K562 (cell line): ENCODE data around the gene FAM204A. TPM values are rescaled to one million over a fixed set of nuclear protein-coding genes. Genes with fewer than 3 reads are reported as not detected.

Experiments
- ATAC-seq: fragments of 200-7000 bp; cut with Tn5 transposase; 3 replicates; pipeline ENCODE4 v1.9.1; 2020; ENCODE audit warnings: moderate library complexity
- BruUV-seq: library from RNA; stranded (reverse); fragments of 400-500 nt; replicated peaks from 2 replicates; lab custom pipeline; 2021; lab: Mats Ljungman, UMichigan
- CTCF ChIA-PET: fragments of 300-600 bp; formaldehyde crosslinking; extraction: SDS; loops from one replicate; lab custom pipeline; 2021; ENCODE audit warnings: low intra/inter-chr PET ratio; lab: Yijun Ruan, JAX
- POLR2A ChIA-PET: fragments of 300-600, 350-650 bp; sonication (Branson Sonifier 250); formaldehyde crosslinking; extraction: SDS; loops from one replicate; lab custom pipeline; 2021; ENCODE audit warnings: antibody characterized with exemption, inconsistent platforms; lab: Yijun Ruan, JAX
- DNase-seq, 4 experiments: peaks; one replicate each; pipeline versions ENCODE4 v3.0.0 to v3.0.0-alpha.2; 2011 to 2018; ENCODE audit warnings: low spot score in 3 of 4, mixed read lengths in 3 of 4; ENCODE audit errors: extremely low read depth in 1 of 4
- FAIRE-seq: peaks from 2 replicates; lab custom pipeline; 2011; peaks lifted over from hg19 to GRCh38; lab: Jason Lieb, UNC
- H2AFZ ChIP-seq: 2 replicates; pipeline ENCODE4 v1.6.0; 2011; ENCODE audit warnings: low read depth, low read length, control low read depth, inconsistent platforms
- H3K27ac ChIP-seq: fragments of 200-600 bp; 3 replicates; pipeline ENCODE4 v1.8.0; 2011; ENCODE audit warnings: low read depth, mild to moderate bottlenecking, control low read depth, inconsistent platforms, low read length, moderate library complexity, mixed read lengths; ENCODE audit errors: extremely low read depth
- H3K27me3 ChIP-seq, 2 experiments: fragments of 300-600 bp in 1 of 2; 2 replicates in 1 of 2; 3 replicates in 1 of 2; pipeline versions ENCODE4 v1.6.0 to v1.8.0; 2011; ENCODE audit warnings: inconsistent platforms in 2 of 2, low read length in 2 of 2, mild to moderate bottlenecking in 1 of 2, mixed read lengths in 1 of 2, moderate library complexity in 1 of 2; ENCODE audit not compliant: control insufficient read depth in 2 of 2, insufficient read depth in 2 of 2
- H3K36me3 ChIP-seq: fragments of 300-600 bp; 3 replicates; pipeline ENCODE4 v1.8.0; 2011; ENCODE audit warnings: mild to moderate bottlenecking, low read length, inconsistent platforms; ENCODE audit not compliant: control insufficient read depth, insufficient read depth
- H3K4me1 ChIP-seq, 2 experiments: fragments of 200-600 bp in 1 of 2; replicated peaks in 1 of 2; 2 replicates in 1 of 2; 3 replicates in 1 of 2; pipeline versions ENCODE4 v1.5.1 to v1.8.0; 2011; ENCODE audit warnings: inconsistent platforms in 2 of 2, low read length in 2 of 2, mild to moderate bottlenecking in 1 of 2, mixed read lengths in 1 of 2, moderate library complexity in 1 of 2; ENCODE audit not compliant: control insufficient read depth in 2 of 2, insufficient read depth in 2 of 2
- H3K4me2 ChIP-seq: 2 replicates; pipeline ENCODE4 v1.6.1; 2011; ENCODE audit warnings: low read length, control low read depth, inconsistent platforms, mixed read lengths; ENCODE audit not compliant: insufficient read depth
- H3K4me3 ChIP-seq: fragments of 200-600 bp; sonication (generic), shearing (Covaris generic); 2 replicates; pipeline ENCODE4 v1.5.1; 2016; ENCODE audit warnings: control low read depth, inconsistent platforms
- H3K79me2 ChIP-seq: fragments of 200-600 bp; 3 replicates; pipeline ENCODE4 v1.8.0; 2011; ENCODE audit warnings: low read length, inconsistent platforms; ENCODE audit not compliant: control insufficient read depth, insufficient read depth
- H3K9ac ChIP-seq, 2 experiments: 2 replicates each; pipeline versions ENCODE4 v1.6.0 to v1.6.1; 2011; ENCODE audit warnings: low read depth in 2 of 2, low read length in 2 of 2, control low read depth in 1 of 2, inconsistent platforms in 1 of 2, mild to moderate bottlenecking in 1 of 2, mixed read lengths in 1 of 2; ENCODE audit not compliant: insufficient read depth in 1 of 2
- H3K9me1 ChIP-seq: one replicate; pipeline ENCODE4 v1.6.0; 2011; ENCODE audit warnings: inconsistent platforms, mild to moderate bottlenecking, low read length, moderate library complexity; ENCODE audit not compliant: control insufficient read depth, insufficient read depth
- H3K9me3 ChIP-seq: replicated peaks from 2 replicates; pipeline ENCODE4 v1.5.1; 2011; ENCODE audit warnings: low read depth, low read length, inconsistent platforms; ENCODE audit not compliant: control insufficient read depth, insufficient read depth
- H4K20me1 ChIP-seq: replicated peaks from 2 replicates; pipeline ENCODE4 v1.6.1; 2011; ENCODE audit warnings: low read length, inconsistent platforms, mixed read lengths; ENCODE audit not compliant: control insufficient read depth, insufficient read depth
- EGR1 ChIP-seq: fragments of 450-650 bp; conservative IDR thresholded peaks from 2 replicates; pipeline ENCODE4 v1.6.1; 2017; ENCODE audit warnings: mild to moderate bottlenecking
- MITF ChIP-seq: IDR thresholded peaks from 2 replicates; pipeline ENCODE4 v1.6.1; 2014; ENCODE audit warnings: antibody characterized with exemption
- MYC ChIP-seq, 2 experiments: fragments of 250-450 bp in 1 of 2; sonication (Bioruptor Pico) in 1 of 2; IDR thresholded peaks; 2 replicates each; pipeline versions ENCODE4 v1.5.1 to v1.6.1; 2012 to 2021; ENCODE audit warnings: low read depth in 2 of 2, borderline replicate concordance in 1 of 2, improper control_type of control experiment in 1 of 2, low read length in 1 of 2, mild to moderate bottlenecking in 1 of 2, moderate library complexity in 1 of 2
- POLR3A ChIP-seq: IDR thresholded peaks from 2 replicates; pipeline ENCODE4 v1.6.1; 2011; ENCODE audit warnings: borderline replicate concordance, mild to moderate bottlenecking, moderate library complexity; ENCODE audit not compliant: insufficient read length, insufficient read depth; ENCODE audit errors: extremely low read depth
- TARDBP ChIP-seq: fragments of 450-650 bp; IDR thresholded peaks from 2 replicates; pipeline ENCODE4 v1.6.1; 2016
- ZC3H11A ChIP-seq: IDR thresholded peaks from 2 replicates; pipeline ENCODE4 v1.6.1; 2012; ENCODE audit warnings: low read depth, low read length, improper control_type of control experiment
- WGBS: fragments of 100-300 bp; shearing (Covaris generic); methylation state at CpG from one replicate; pipeline ENCODE4 v1.1.6; 2016; ENCODE audit warnings: low coverage, mixed read lengths; ENCODE audit not compliant: insufficient coverage; ENCODE audit errors: missing lambda C conversion rate; 5-methylcytosine and 5-hydroxymethylcytosine counted together
- in situ Hi-C: fragments of 300-500 bp; cut with MboI; formaldehyde crosslinking; loops from 4 replicates; pipeline ENCODE4 v1.15.0; 2018; ENCODE audit warnings: inconsistent platforms, mixed read lengths
- intact Hi-C: fragments of 100-400 bp; cut with micrococcal nuclease; formaldehyde crosslinking; loops from 2 replicates; pipeline ENCODE4 v1.14.2; 2022
- polyA plus RNA-seq, 8 experiments: library from polyadenylated mRNA; depleted of rRNA in 4 of 8; stranded (reverse) in 5 of 8; unstranded in 3 of 8; fragments of >200 nt; fragmentation: Nextera tagmentation in 2 of 8; fragmentation: Illumina TruSeq in 1 of 8; extraction: Ambion mirVana in 2 of 8; extraction: Trizol in 1 of 8; gene quantifications; 2 replicates each; pipeline versions ENCODE4 v1.2.1 to v1.2.3, GENCODE V29; 2011 to 2014; ENCODE audit warnings: inconsistent platforms in 1 of 8, missing spikeins in 1 of 8
- total RNA-seq, 7 experiments: library from RNA; depleted of rRNA in 6 of 7; stranded (reverse); fragments of >200 nt in 6 of 7; fragmentation: Illumina TruSeq in 2 of 7; extraction: Trizol in 2 of 7; gene quantifications; 2 replicates each; pipeline versions ENCODE4 v1.2.1 to v1.2.3, GENCODE V29; 2011 to 2021; ENCODE audit warnings: low replicate concordance in 1 of 7

The FAM204A gene
- total and polyA plus RNA-seq, 9 of the 15 experiments (the other 6 are each of a cell fraction or from before 2014, with no cell fraction given), result 29.0 to 64.5 (median 44.9) TPM

GRCh38 chr10:118271671-118272070, 70.5 kb downstream of the FAM204A start (continued):
- TF ChIP-seq POLR3A (no peak), EGR1 (no peak)

DNA sequence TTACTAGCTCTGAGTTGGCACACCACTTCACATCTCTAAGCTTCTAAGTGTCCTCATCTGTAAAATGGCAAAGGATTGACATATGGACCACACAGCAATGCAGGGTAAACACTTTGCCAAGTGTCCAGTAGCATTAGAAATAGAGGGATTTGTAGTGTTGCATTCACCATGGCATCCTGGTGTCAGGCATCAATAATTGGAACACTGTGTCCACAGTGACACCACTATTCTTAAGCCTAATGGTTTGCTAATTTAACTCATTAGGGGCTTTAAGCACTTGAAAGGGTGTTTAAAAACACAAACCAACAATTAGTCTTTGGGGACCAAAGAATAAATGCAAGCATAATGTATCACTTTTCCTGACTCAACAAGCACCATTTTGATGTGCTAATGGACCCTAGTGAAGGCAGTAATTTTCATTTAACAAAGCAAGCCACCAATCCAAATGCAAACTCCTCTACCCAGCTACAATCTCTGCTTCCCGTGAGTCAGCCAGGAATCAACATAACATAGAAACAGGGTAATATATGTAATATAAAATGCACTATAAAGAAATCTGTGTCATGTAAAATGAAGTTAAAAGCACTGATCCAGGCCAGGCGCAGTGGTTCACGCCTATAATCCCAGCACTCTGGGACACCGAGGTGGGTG, 75.9 kb downstream of the FAM204A start:
- POLR2A ChIA-PET, result interaction anchor here (0.5 kb wide), 1 partner anchor 12 kb away, joined by 3 read pairs; no protein-coding TSS in a partner anchor
- H3K36me3 ChIP-seq, result no peaks in the 10 kb centered on the region
- TF ChIP-seq TARDBP (no peak), MYC (IDR thresholded peaks at IDR 0.05; ENCODE audit: low read depth, low read length) (no peak), MYC (CRISPR knock-in tag; IDR thresholded peaks at IDR 0.05; ENCODE audit: borderline replicate concordance, low read depth) (no peak), MITF (no peak), ZC3H11A (no peak)
- TF ChIP-seq, all 486 proteins: peak for 0
- no peak overlapping the region for H3K9ac ChIP-seq
- no peak for ATAC-seq
- FAIRE-seq, result no peak
- H3K9me3 ChIP-seq, result no peaks in the 10 kb centered on the region
- H3K4me1 ChIP-seq, result no peaks in the 10 kb centered on the region
- in situ Hi-C loops (no loop called here), intact Hi-C loops (loop anchor here (10.0 kb wide), 1 partner anchor 149 kb away; no protein-coding TSS in a partner anchor)
- H4K20me1 ChIP-seq, result no peaks in the 10 kb centered on the region
- H2AFZ ChIP-seq, result no peak overlapping the region
- WGBS, result 0% methylated on average over 4 of the region's 4 CpGs
- no peak overlapping the region for H3K4me2 ChIP-seq
- CTCF ChIA-PET, result no interaction called here
- no peak for DNase-seq
- H3K9me1 ChIP-seq, result no peaks in the 10 kb centered on the region
- H3K4me3 ChIP-seq, result no peak overlapping the region
- no peak overlapping the region for H3K27ac ChIP-seq
- no TSS peak for BruUV-seq
- H3K79me2 ChIP-seq, result no peaks in the 10 kb centered on the region
- H3K27me3 ChIP-seq, result peaks cover 0 to 16% of the 10 kb centered on the region in 2 experiments; a peak in 4 of 5 replicates
